ENCODE data around the gene EIF2D.

The EIF2D gene

DNA sequence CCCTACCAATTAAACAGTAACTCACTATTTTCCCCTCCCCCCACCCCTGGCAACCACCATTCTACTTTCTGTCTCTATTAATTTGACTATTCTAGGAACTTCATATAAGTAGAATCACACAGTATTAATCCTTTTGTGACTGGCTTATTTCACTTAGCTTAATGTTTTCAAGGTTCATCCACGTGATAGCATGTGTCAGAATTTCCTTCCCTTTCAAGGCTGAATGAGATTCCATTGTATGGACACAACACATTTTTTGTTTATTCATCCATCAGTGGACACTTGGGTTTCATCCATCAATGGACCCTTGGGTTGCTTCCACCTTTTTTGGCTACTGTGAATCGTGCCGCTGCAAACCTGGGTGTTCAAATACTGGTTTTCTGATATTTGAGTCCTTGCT lies 41.7 kb downstream of the EIF2D start:
- DNase-seq (ENCODE audit: low read depth): no peak

DNA sequence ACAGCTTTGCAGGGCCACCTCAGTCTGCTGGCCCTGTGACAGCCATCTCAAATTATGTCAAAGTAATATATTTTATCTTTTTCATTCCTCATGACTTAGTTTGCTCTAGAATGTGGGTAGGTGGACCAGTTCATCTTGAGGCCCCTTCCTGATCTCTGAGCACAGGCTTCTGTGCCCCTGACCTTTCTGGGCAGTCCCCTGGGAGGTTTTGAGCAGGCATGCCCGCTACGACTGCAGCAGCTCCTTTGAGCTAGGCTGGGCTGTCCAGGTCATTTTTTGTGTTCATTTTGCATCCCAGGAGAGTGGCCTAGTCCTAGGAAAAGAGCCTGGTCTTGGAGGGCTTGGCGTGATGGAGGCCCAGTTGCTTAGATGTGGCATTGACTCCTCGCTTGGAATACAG lies 42.7 kb downstream of the EIF2D start:
- no peak for DNase-seq (ENCODE audit: low read depth)

DNA sequence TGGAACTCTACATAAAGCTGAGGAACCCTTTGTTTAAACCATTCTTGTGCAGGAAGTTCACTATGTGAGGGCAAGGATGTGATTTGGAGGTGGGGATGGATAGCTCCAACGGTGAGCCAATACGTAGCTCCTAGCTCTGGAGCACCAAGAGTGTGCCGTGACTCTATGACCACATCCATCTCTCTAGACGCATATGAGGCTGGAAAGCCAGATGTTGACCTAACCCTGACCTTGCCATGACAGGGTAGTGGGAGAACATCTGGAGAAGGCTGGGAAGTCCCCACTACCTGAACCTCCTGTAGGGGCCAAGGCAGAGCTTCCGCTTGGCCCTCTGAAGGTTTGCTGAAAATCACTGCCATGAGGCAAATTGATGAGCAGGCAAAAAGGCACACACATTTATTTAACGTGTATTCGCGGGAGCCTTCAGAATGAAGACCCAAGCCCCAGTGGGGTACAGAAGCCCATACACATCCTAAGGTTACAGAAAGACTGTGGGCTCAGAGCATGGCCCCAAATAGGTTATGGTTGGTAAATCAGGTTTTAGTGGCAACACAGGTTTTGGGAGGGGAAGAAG lies 43.4 kb downstream of the EIF2D start:
- no peak for DNase-seq (ENCODE audit: low read depth)

DNA sequence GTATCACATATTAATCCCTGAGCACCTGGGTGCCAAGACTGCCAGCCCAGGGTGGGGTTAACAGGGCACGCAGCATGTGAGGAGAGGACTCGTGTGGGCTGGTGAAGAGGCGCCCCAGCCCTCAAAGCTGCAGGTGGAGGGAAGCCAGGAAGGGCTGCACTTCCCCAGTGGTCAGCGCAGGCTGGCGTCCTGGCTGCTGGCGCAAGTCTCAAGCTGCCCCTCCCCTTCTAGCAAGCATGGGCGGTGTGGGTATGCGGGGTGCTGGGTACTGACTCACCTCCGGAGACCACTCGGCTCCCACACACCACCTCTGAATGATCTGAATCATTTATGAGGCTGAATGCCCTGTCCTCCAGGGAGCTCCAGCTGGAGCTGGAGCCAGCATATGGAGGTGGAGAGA lies 44.0 kb downstream of the EIF2D start:
- no peak for DNase-seq (ENCODE audit: low read depth)

DNA sequence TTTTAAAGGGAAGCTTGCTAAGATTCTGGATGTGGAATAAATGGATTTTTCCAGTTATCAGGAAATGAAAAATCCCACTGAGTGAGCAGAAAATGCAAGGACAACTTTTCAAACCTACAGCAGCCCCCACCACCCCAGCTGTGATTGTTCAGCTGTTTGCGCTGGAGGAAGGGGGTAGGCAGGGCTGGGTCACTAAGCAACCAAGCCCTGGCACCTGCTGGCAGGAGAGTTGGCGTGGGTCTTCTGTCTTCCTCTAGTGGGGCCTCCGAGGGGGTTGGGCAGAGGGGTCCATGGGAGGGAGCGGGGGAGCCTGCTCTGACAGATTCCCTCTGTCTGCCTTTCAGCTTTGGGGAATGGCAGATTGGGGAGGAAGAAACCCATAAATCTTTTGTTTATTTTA lies 45.3 kb downstream of the EIF2D start:
- no peak for DNase-seq (ENCODE audit: low read depth)

DNA sequence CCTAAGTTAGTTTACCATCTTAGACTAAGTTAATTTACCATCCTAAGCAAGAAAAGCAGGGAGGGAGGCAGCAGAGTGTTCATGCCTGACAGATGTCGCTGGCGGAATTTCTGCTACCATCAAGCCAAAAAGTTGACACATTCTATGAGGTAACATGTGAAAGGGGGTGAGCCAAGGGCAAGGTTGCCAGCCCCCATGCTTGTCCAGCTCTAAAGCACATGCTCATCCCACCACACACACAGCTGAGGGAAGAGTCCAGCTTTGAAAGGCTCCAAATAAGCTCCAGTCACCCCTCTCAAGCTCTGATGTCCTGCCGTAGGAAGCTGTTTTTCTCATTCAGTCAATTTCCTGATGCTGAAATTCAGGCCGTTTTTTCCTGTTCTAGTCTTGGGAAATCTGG lies 46.3 kb downstream of the EIF2D start:
- no peak for DNase-seq (ENCODE audit: low read depth)

DNA sequence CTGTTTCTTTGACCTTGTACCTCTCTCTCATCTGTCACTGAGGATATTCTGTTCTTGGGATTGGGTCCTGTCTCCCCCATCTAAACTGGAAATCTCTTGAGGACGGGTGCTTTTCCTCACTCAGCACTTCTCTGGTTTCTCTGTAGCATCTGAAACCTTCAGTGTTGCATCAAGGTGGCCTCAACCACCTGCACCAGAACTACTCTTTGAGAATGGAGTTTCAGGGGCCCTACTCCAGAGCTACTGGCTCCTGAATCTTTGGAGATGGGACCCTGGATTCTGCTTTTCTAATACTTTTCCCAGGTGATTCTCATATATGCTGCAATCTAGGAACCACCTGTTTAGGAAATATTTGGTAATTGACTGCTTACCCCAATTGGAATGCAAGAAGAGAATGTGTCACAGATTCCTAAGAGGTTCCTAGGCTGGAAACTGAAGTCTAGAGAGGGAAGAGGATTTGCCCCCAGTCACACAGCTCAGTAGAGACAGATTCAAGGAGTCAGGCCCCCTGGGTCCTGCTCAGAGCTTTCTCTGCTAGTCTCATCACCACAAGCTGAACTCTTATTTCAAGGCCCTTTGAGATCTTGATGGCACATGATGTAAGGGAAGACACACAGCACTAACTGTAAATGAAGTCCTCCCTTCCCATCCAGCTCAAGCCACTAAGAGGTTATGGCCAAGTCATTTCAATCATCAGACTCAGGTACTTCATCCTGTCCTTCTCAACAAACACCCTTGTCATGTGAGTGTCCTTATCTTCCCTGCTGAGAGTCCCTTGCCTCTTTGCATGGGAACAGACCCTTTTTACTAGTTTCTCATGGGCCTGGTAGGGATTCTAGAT lies 48.7 kb downstream of the EIF2D start:
- no peak for DNase-seq (ENCODE audit: low read depth)

DNA sequence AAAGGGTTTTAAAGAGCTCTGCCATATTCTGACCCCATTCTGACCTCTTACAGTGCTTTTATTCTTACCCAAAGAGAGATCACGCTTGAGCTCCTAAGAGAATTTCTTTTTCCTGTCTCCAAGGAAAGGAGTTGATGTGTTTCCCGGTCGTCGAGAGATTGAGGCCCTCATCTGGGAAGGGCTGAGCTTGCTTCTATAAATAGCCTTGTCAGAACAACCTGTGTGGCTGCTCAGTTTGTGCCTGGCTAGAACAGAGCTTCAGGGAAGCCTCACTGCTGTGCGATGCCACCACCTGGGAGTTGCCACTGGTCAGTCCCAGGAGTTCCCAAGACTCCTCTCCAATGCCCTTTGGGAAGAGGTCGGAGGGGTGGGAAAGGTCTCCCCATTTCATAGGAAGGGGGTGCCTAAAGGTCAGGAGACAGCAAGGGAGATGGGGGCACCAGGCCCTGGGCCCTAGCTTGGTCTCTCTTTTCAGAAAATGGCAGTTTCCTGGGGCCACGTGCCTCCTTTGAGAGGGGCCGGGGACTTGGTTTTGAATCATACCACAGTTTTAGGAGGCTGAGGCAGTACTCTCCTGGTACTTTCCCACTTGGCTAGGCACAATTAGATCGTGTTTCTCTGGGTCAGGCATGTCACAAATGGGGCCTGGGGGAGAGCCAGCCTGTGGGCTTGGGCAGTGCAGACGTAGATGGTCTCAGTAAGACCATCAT lies 52.1 kb downstream of the EIF2D start:
- DNase-seq (ENCODE audit: low read depth): no peak

DNA sequence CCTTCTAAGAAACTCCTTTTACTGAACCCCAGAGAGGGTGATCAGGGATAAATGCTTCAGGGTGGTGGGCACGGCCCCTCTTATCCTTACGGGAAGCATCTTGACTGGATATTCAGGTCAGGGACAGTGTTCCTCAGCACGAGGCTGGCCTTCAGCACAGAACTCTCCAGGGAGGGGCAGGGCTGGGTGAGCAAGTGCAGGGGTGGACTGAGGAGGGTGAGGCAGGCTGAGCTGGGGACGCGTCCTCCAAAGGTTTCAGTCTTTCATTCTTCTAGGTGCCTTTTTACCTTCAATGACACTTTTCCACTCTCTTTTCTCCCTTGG lies 52.6 kb downstream of the EIF2D start:
- DNase-seq (ENCODE audit: low read depth): no peak

DNA sequence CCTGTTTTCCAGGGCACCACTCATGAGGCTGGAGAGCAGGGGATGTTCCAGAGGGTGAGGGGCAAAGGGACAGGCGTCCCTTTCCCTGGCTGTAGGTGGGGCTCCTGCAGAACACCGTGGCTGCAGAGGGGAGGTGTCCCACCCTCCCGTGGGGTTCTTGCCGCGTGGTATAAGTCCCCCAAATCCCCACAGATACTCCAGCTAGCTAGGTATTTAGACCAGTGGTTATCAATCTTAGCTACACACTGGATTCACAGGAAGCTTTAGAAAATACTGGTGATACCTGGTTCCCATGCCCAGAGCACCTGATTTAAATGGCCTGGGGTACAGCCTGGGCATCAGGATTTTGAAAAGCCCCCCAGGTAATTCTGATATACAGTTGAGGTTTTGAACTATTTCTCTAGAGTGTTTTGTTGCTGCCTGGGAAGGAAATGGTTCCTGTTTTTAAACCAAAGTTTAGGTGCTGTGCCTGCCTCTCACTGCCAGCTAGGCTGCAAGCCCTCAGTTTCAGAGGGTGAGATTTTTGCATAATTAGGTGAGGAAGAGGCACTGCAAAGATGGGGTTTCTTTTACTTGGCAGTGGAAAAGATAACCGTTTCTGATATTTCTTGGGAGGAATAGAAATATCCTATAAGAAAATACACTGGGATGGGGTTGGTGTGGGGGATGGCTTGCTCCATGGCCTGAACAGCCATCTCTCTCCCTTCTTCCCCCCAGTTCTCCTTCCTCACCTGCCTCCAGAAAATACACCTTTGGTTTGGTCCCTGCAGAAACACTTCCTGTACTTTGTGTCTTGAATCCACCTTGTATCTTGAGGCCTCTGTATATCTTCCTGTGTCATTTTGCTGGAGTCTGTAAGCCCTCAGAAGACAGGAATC lies 53.2 kb downstream of the EIF2D start:
- DNase-seq (ENCODE audit: low read depth): no peak

DNA sequence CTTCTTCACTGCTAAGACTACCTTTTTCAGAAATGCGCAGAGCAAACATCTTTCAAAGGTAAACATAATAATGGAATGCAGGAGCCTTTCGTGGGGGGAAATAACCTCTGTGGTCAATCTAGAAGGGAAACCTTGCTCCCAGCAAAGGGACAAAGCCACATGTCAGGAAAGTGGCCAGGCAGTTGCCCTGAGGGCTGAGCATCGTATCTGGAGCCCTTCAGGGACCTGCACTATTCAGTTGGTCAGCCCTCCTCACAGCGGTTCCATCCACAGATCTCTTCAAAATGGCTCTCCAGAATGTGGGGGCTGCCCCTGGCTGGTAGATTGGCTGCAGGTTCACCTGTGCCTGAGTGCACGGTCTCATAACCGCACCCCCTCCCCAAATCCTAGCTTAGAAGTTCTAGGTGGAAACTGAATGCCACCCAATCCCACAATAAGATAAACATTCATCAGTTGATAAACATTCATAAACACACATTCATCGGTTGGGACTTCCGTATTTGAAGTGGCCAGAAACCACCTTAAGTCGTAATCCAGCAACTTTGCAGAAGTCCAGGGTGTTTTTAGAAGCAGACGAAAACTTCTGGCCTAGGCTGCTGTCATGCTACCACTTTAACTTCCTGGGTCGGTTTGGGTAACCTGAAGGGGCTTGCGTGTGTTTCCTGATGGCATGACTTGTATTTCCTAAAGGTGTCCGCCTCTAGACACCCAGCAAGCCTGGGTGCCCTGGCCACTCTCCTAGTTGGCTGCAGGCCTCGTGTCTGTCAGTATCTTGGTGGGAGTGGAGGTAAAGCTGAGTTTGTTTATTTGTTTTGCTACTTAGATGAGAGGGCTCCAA lies 54.4 kb downstream of the EIF2D start:
- no peak for DNase-seq (ENCODE audit: low read depth)

DNA sequence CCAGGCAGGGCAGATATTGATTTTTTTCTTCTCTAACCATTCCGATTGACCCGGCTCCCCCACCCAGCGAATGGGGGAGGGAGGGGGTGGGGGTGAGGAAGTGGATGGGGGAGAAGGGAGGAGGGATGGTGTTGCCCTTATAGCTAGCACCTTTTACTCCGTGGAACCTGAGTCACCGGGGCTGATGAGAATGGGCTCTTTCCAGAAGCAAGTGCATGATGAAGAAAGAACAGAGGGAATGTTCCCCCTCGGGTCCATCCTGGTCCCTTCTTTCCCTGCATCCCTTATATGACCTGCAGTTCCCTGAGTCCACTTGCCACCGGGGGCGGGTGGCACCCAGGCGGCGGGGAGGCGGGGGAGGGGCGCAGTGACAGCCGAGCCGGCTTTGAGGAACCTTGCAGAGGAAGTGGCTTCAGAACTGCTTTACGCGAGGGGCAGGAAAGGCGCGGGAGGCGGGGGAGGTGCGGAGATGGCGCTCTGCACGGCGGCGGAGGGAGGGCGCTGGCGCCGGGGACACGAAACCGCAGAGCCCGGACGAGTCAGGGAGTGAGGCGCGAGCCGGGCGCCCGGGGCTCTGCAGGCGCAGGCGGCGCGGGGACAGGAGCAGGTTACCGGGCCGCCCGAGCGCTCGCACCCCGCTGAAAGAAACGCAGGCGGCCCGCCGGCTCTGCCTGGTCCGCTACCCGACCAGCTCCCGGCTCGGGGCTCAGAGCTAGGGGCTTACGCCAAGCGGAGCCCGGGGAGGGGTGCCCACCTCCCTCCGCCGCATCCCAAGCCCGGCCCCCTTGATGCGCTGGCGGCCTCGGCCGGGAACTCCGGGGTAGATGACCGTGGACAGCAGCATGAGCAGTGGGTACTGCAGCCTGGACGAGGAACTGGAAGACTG lies 55.3 kb downstream of the EIF2D start:
- DNase-seq (ENCODE audit: low read depth): no peak

DNA sequence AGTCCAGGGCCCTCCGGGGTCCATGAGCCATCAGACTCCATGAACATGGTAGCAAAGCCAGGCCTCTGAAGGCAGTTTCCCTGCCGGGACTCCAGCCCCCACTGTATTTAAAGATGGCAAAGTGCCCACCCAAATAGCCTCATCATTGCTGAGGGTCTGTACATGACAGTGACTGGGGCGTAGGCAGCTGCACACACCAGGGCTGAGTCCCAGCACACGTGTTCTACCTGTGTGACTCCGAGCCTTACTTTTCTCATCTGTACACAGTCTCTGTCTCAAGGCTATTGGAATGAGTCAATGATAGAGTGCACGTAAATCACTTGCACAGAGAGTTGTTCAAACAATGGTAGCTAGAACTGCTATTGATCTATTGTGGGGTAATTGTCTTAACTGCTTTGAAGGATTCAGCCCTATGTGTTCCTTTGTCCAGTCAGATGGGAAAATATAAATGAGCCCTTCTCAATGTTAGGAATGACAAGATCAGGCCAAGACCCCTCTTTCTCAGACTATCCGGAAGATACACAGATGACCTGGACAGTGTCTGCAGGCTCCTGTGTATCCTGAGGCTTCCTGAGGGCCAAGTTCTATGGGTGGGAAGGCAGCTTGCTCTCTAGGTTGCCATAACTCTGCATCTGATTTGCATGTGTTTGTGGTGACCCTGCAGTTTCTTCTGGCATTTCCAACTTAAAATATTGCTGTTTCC lies 56.1 kb downstream of the EIF2D start:
- no peak for DNase-seq (ENCODE audit: low read depth)

DNA sequence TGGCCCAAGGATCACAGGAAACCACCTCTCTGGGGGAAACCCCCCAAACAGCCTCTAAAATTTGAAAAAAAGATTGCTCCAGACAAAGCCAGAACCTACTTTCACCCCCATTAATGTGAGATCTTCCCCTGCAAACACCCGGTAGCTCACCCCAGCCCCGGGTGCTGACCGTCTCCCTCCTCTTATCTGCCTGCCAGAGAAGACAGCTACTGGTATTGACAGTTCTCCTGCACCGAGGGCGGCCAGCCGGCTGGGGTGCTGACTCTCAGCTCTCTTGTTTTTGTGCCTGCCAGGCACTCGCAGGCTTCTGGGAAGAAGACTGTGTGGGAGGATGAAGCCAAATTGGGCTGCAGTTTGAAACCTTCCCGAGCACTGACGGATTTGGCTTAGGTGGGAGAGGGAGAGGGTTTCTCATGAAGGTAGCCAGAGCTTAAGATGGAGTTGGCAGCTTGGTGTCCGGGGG lies 56.8 kb downstream of the EIF2D start:
- no peak for DNase-seq (ENCODE audit: low read depth)

DNA sequence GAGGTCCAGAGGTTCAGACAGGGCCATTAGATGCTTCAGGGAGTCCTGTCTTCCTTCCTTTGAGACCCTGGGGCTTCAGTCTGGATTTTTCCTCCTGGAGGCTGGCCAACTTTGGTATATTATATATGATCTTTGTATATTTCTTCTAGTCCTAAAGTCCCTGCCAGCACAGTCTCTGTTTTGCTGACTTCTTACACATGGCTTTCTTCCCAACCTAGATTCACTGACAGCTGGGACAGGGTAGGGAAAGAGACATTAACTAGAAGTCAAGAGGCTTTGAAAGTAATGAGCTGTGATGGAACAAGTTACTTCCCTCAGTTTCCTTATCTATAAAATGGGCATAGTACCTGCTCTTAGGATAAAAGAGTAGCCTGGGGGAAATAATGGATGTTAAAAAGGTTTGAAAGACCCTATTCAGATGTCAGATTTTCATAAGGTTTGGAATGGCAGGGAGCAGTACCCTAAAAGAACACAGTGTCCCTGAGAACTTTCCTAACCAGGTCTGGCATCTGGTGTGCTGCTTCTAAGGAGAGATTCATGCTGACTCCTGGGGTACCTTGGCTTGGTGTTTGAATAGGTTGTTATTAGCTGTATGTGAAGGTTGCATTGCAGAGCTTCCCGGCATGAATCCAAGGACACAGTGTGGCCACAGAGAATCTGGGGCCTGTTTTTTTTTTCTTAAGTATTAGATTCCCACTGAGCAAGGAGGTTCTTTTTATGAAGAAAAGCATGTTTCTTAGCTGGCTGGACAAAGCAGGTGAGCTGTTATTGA lies 57.4 kb downstream of the EIF2D start:
- no peak for DNase-seq (ENCODE audit: low read depth)

DNA sequence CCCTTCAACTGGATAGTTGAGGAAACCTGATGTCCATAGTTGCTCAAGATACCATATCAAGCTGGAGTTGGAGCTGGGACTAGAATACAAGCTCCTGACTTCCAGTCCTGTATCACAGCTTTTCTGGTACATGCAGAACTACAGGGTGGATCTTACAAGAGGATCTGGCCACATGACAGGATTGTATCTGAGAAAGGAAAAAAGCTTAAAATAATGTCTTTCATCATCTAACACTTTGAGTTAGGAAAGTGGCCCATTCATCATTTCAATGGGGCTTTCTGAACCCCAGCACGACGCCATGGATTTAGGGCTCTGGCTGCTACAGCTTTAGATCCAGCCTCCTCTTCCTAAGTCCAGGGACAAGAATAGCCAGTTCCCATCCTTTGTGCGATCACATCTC lies 58.1 kb downstream of the EIF2D start:
- DNase-seq (ENCODE audit: low read depth): no peak

DNA sequence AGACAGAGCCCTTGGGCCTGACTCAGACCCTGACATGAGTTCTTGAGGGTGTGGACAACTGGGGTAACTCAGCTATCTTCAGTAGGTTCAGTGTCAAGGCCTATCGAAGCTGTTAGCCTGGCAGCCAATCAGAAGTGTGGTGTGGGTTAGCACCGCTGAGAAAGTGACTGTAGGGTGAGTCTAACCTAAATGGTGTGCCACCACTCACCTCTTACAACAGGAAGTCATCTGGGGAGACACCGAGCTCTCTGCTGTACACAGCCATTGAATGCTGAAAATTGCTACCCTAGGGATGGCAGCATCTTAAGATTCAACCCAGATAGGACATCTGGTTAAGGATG lies 60.3 kb downstream of the EIF2D start:
- DNase-seq (ENCODE audit: low read depth): no peak

DNA sequence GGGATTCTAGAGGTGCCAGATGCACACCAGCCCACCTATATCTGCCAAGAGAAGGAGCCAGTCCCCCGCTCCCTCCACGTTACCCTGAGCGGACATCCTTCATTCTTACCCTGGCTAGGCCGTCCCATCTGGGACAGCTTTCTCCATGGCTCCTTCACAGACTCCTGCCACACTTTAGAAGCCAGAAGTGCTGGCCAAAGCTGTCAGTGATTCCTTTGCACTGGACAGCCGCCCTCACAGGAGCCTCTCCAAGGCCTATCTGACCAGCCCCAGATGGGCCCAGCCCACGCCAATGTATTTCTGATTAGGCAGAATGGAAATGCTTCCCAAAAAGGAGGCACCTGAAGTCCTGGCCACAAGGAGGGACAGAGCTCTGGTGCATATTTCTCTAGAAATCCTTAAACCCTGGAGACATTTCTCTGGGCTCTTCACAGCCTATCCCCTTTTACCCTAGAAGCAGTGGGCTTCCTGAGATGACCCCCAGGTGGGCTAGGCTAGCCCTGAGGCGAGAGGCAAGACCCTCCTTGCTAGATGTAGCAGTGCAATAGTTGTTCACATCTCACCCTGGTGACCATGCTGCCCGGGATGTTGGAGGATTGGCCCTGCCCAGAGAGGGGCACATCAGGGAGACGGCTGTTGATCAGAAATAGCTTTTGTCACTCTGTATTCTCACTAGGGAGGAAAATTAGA lies 60.8 kb downstream of the EIF2D start:
- DNase-seq (ENCODE audit: low read depth): no peak

DNA sequence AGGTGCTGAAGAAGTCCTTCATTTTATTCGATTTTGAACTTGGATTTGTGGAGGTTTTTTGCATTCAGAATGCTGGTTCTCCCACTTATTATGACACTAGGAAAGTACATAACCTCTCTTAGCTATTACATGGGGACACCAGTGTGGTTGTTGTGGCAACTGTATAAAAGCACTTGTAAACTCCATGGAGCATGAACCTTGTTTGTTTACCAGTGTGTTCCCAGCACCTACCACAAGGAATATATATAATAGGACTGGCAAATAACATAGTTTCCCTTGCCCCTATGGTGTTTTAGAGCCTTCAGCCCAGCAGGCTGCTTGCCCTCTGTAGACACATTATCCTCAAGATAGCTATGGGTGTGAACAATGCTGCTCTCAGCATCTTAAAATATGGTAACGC lies 61.8 kb downstream of the EIF2D start:
- no peak for DNase-seq (ENCODE audit: low read depth)
